DOHH2 (cell line): ENCODE results near the gene TWIST2.

Experiments used
- H3F3A ChIP-seq: fragments of 200-600 bp; sonication (generic), shearing (Covaris generic); 2 replicates; pipeline ENCODE4 v1.6.0; 2016; ENCODE audit warnings: antibody characterized with exemption, mild to moderate bottlenecking; ENCODE audit not compliant: control insufficient read depth, insufficient read depth
- H3K27ac ChIP-seq: fragments of 200-600 bp; sonication (generic); 2 replicates; pipeline ENCODE4 v1.5.1; 2014; ENCODE audit warnings: low read depth, mild to moderate bottlenecking, low read length, moderate library complexity
- H3K27me3 ChIP-seq: fragments of 200-600 bp; sonication (generic); 2 replicates; pipeline ENCODE4 v1.6.1; 2014; ENCODE audit warnings: mild to moderate bottlenecking, low read length, mixed read lengths; ENCODE audit not compliant: control insufficient read depth
- H3K36me3 ChIP-seq: fragments of 200-600 bp; sonication (generic); 2 replicates; pipeline ENCODE4 v1.6.1; 2014; ENCODE audit warnings: mild to moderate bottlenecking, low read length, moderate library complexity, mixed read lengths; ENCODE audit not compliant: control insufficient read depth
- H3K4me1 ChIP-seq: fragments of 200-600 bp; sonication (generic); 2 replicates; pipeline ENCODE4 v1.6.1; 2014; ENCODE audit warnings: mild to moderate bottlenecking, low read length, mixed read lengths; ENCODE audit not compliant: control insufficient read depth
- H3K4me2 ChIP-seq: fragments of 200-600 bp; sonication (generic); 2 replicates; pipeline ENCODE4 v1.6.0; 2014; ENCODE audit warnings: mild to moderate bottlenecking, low read length, moderate library complexity
- H3K4me3 ChIP-seq: fragments of 200-600 bp; sonication (generic); 2 replicates; pipeline ENCODE4 v1.5.1; 2014; ENCODE audit warnings: mild to moderate bottlenecking, low read length, mixed read lengths
- H3K79me2 ChIP-seq: fragments of 200-600 bp; sonication (generic); 2 replicates; pipeline ENCODE4 v1.6.1; 2014; ENCODE audit warnings: mild to moderate bottlenecking, low read length, mixed read lengths; ENCODE audit not compliant: control insufficient read depth
- H3K9me2 ChIP-seq: fragments of 200-600 bp; sonication (generic); replicated peaks from 2 replicates; pipeline ENCODE4 v1.6.1; 2014; ENCODE audit warnings: mild to moderate bottlenecking, low read length, mixed read lengths; ENCODE audit not compliant: control insufficient read depth
- H3K9me3 ChIP-seq: fragments of 200-600 bp; sonication (generic); 2 replicates; pipeline ENCODE4 v1.6.1; 2014; ENCODE audit warnings: antibody characterized with exemption, low read length, mixed read lengths; ENCODE audit not compliant: control insufficient read depth, insufficient read depth
- H4K20me1 ChIP-seq: fragments of 200-600 bp; sonication (generic); 2 replicates; pipeline ENCODE4 v1.6.0; 2014; ENCODE audit warnings: low read depth, mild to moderate bottlenecking, antibody characterized with exemption, low read length, moderate library complexity; ENCODE audit not compliant: control insufficient read depth, insufficient read depth
- CTCF ChIP-seq: fragments of 200-600 bp; sonication (generic); IDR thresholded peaks from one replicate; pipeline ENCODE4 v1.5.1; 2014; ENCODE audit warnings: antibody characterized with exemption, mild to moderate bottlenecking, low read depth, low read length; ENCODE audit not compliant: poor library complexity, severe bottlenecking
- EZH2phosphoT487 ChIP-seq: fragments of 200-600 bp; sonication (generic); IDR thresholded peaks from 2 replicates; pipeline ENCODE4 v1.6.1; 2017; ENCODE audit warnings: borderline replicate concordance, mild to moderate bottlenecking, antibody characterized with exemption, low read length, moderate library complexity, mixed read lengths

TWIST2 gene

GRCh38 chr2:238905644-238906043 lies 57.8 kb downstream of the TWIST2 start:
- TF ChIP-seq EZH2phosphoT487 = no peak
- no peak for TF ChIP-seq CTCF
- H3K36me3 ChIP-seq = no peaks in the 10 kb centered on the region
- H3K4me1 ChIP-seq = no peaks in the 10 kb centered on the region
- no peaks in the 10 kb centered on the region for H3K79me2 ChIP-seq
- no peak overlapping the region for H3K27ac ChIP-seq
- no peaks in the 10 kb centered on the region for H3K27me3 ChIP-seq
- no peaks in the 10 kb centered on the region for H3K9me2 ChIP-seq
- no peak overlapping the region for H3K4me2 ChIP-seq
- no peak overlapping the region for H3K4me3 ChIP-seq
- peaks cover 38% of the 10 kb centered on the region for H3K9me3 ChIP-seq
- H3F3A ChIP-seq = no peaks in the 10 kb centered on the region
- no peaks in the 10 kb centered on the region for H4K20me1 ChIP-seq

GRCh38 chr2:238906254-238906935 lies 58.5 kb downstream of the TWIST2 start:
- Histone ChIP-seq H3K27me3 (no peaks in the 10 kb centered on the region), H3K27ac (no peak overlapping the region), H3K4me1 (no peaks in the 10 kb centered on the region), H3K9me2 (no peaks in the 10 kb centered on the region), H3K4me3 (no peak overlapping the region), H4K20me1 (no peaks in the 10 kb centered on the region), H3K4me2 (no peak overlapping the region), H3K9me3 (peaks cover 38% of the 10 kb centered on the region), H3K79me2 (no peaks in the 10 kb centered on the region), H3F3A (no peaks in the 10 kb centered on the region), H3K36me3 (no peaks in the 10 kb centered on the region)
- TF ChIP-seq EZH2phosphoT487 (no peak), CTCF (no peak)

- no peak for TF ChIP-seq EZH2phosphoT487
- TF ChIP-seq CTCF = no peak
- Histone ChIP-seq H3K27me3 (no peaks in the 10 kb centered on the region), H3K36me3 (no peaks in the 10 kb centered on the region), H3K4me2 (no peak overlapping the region), H3K27ac (no peak overlapping the region), H3F3A (no peaks in the 10 kb centered on the region), H3K9me2 (no peaks in the 10 kb centered on the region), H3K4me3 (no peak overlapping the region), H3K79me2 (no peaks in the 10 kb centered on the region), H3K4me1 (no peaks in the 10 kb centered on the region), H4K20me1 (no peaks in the 10 kb centered on the region), H3K9me3 (peaks cover 38% of the 10 kb centered on the region)
These were observed 59.2 kb downstream of the TWIST2 start for GRCh38 chr2:238906936-238907716.
